GOT3 (cell line): Measurements from ENCODE around the gene ZBED5.
"Not testable (repeated sequence)": the region's sequence is repeated elsewhere in the genome, so short reads cannot be mapped to it uniquely, and the experiment has no call there.

Source experiments
- DNase-seq: peaks from one replicate; lab custom pipeline; 2025; ENCODE audit warnings: mixed read lengths; lab: John Stamatoyannopoulos, UW

The ZBED5 gene

GRCh38 chr11:10838083-10838482 is 19.8 kb downstream of the ZBED5 start:
- DNase-seq, result no peak

GRCh38 chr11:10836884-10837283 is 21.0 kb downstream of the ZBED5 start:
- DNase-seq, result not testable (repeated sequence)

DNA sequence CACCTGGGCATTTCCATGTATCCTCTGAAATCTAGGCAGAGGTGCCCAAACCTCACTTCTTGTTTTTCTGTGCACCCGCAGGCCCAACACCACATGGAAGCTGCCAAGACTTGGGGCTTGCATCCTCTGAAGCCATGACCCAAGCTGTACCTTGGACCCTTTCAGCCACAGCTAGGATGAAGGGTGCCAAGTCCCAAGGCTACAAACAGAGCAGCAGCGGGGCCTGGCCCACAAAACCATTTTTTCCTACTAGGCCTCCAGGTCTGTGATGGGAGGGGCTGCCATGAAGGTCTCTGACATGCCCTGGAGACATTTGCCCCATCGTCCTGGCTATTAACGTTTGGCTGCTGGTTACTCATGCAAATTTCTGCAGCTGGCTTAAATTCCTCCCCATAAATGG is 28.7 kb downstream of the ZBED5 start:
- DNase-seq, result no peak

DNA sequence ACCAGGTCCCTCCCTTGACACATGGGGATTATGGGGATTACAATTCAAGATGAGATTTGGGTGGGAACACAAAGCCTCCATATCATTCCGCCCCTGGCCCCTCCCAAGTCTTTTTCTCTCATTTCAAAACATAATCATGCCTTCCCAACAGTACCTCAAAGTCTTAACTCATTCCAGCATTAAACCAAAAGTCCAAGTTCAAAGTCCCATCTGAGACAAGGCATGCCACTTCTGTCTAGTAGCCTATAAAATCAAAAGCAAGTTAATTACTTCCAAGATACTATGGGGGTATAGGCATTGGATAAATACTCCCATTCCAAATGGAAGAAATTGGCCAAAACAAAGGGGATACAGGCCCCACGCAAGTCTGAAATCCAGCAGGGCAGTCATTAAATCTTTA is 29.5 kb downstream of the ZBED5 start:
- no peak for DNase-seq

GRCh38 chr11:10824888-10825287 is 33.0 kb downstream of the ZBED5 start:
- DNase-seq, result no peak

DNA sequence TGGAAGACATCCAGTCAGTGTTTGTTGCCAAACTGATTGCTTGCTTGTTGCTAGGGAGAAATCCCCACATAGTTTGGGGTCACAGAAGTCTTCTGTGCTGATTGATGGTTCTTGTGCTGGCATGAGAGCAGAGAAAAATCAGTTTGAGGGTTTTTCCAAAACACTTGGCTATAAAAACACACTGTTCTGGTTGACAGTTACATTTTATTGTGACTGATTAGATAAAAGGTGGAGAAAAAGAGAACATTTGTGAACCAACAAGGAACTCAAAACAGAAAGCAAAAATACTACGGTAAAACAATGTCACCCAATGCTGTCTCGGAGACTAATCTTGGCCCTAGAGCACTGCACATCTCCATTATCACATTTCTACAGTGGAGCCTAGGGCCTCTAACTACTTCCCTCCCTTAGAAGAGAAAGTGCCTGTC is 34.7 kb downstream of the ZBED5 start:
- no peak for DNase-seq

DNA sequence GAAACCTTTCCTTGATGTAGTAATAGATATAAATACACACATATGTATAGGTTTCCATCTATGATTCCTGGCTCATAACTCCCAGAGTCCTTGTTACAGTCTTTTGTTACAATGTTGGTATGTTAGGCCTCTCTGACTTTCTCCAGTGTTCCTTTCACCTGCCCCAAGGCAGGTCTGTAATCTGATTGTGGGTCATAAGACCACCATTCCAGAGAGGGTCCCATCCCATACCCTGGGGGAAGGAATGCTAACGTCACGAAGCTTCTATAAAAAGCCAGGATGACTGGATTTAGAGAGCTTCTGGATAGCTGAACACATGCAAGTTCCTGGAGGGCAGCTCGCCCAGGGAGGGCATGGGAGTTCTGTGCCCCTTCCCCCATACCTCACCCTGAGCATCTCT is 35.4 kb downstream of the ZBED5 start:
- DNase-seq, result not testable (repeated sequence)

DNA sequence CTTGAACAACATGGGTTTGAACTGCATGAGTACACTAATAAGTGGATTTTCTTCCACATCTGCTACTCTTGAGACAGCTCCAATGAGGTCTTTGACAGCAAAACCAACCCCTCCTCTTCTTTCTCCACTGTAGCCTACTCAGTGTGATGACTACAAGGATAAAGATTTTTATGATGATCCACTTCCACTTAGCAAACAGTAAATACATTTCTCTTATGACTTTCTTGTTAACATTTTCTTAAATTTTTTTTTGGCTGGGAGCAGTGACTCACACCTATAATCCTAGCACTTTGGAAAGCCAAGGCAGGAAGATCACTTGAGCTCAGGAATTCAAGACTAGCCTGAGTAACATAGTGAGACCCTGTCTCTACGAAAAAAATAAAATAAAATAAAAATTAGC is 39.3 kb downstream of the ZBED5 start:
- DNase-seq, result no peak

GRCh38 chr11:10813945-10814344 is 43.9 kb downstream of the ZBED5 start:
- DNase-seq, result no peak

GRCh38 chr11:10809373-10810160 is 48.3 kb downstream of the ZBED5 start:
- no peak for DNase-seq

GRCh38 chr11:10808553-10809372 is 49.1 kb downstream of the ZBED5 start, which contains the start of gene EIF4G2:
Gene EIF4G2, minus strand, starts transcription at chr11:10808926.
- peak; percentile 83 for DNase-seq

DNA sequence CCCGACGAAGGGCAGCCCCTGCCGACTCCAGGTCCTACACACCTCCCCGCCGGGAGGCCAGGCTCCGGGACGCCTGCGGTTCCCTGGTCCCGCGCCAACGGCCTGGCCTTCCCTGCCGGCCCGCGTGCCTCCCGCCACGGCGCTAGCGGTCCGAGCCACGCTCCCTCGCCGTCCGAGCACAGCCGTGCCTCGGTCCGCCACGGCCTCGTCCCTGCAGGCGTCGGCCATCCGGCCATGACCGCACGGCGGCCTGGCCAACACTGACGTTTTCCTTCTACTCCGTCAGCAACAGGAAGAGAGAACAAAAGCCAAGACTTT is 49.7 kb downstream of the ZBED5 start:
- no peak for DNase-seq

DNA sequence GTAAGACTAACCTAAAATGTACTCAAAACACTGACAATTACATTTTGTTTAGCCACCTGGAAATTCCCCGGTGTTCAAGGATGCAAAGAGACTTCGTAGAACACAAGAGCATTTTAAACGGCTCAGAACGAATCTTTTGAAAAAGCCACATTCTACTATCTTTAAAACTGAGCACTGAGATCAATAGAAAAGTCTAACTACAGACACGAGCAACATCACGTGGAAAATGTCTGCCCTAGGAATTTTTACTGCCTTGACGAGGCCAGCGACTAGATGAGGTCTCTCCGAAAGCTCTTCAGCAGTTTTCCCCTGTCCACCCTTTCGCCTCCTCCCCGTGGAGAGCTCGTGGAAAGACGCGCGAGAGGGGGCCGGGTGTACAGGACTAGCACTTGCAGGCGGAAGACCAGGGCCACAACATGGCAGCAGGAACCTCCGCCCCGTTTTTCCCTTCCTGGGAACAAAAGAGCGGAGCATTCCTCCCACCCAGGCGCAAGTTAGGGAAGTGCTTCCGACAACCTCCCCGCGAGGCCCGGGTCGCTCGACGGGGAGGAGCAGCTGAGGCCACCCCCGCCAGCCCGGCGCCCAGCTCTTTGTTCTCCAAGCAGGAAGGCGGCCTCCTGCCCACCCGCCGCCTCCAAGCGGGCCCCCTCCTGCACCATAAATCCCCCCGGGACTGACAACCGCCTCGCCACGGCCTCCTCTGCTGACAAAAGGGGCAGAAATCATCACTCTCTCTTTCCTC is 50.2 kb downstream of the ZBED5 start:
- no peak for DNase-seq

DNA sequence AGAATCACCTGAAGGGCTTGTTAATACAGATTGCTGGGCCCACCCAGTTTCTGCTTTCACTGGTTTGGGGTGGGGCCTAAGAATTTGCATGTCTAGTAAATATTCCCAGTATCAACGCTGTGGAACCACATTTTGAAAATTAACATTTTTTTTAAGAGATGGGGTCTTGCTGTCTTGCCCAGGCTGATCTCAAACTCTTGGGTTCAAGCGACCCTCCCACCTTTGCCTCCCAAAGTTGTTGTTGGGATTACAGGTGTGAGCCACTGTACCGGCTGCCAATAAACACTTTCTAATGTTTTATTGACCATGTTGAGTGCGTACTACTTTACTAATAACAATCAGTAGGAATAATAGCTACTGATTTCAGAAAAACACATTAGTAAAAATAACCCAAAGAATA is 51.6 kb downstream of the ZBED5 start:
- no peak for DNase-seq

DNA sequence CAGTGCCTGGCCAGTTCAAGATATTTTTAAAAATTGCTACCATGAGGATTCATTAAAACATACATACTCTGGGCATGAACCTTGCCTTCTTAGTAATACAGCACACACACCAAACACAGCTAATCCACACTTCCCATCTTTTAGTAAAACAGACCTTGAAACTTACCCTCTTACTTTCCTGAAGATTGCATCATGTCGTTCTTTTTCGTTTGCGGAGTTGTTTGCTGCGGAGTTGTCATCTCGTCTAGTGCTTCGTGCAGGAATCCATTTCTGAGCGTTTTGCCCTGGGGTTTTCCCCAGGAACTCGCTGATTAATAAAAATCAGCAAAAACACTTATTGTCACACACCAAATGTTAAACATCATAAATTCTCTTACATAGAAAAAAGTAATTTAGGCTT is 52.1 kb downstream of the ZBED5 start:
- no peak for DNase-seq

DNA sequence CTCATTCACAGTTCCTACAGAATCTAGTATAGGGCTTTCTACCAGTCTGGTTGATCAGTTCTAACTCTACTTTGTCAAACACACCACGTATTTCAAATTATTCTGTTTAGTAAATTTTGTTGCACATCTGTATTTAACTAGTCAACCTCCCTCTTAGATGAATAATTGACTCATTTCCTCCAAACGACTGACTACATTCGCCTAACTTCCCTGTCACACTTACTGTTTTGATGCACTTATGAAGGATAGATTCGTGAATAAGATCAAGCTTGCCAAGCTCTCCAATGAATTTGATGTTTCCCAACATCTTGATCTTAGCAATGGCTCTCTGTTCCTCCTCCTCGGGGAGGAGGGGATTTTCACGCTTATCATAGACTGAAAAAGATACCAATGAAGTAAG is 54.2 kb downstream of the ZBED5 start:
- no peak for DNase-seq
